Stimulated activated CD8-positive, alpha-beta memory T cell treated with anti-CD3 and anti-CD28 coated beads, Interleukin-4, amount 100 ng/mL, for 4 hours (primary cell): ENCODE results near the gene HABP4.

Source experiments
- DNase-seq, 2 donors: peaks; one replicate each; pipeline ENCODE4 v3.0.0-alpha.2; 2020; ENCODE audit warnings: low read depth in 2 of 2, low spot score in 1 of 2

HABP4 gene

GRCh38 chr9:96467784-96468183 is 17.8 kb downstream of the HABP4 start:
- no peak for DNase-seq

DNA sequence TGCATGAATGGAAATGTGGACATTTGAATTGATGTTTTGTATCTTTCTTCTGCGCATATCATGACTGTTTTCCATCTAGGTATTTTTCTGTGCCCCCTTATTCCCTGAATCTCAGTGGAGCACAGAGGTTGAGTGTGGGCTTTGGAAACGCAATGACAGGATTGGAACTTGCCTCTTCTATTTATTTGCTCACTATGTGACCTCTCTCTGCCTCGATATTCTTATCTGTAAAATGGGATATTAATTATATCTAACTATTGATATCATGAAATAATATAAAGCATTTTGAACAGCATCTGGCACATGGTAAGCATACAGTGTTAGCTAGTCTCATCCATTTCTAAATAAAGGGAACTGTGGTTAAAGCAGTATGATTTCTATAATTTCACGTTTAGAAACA is 26.0 kb downstream of the HABP4 start:
- DNase-seq = no peak

DNA sequence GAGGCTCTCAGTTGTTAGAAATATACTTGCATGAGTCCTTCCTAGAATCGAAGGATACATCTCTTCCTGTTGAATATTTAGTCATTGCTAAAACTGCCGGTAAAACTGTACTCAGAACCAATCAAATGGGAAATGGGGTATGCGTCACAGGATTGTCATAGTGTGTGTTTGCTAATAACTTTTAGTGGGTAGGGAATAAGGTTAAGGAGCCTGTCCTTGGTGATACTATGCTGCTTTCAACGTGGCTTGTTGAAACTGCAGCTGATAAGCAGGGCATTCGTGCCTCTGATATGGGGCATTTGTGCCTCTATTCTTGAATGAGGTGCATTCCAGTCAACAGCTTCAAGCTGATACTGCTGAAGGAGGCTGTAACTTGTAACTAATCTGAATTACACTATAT is 26.6 kb downstream of the HABP4 start:
- DNase-seq = no peak

DNA sequence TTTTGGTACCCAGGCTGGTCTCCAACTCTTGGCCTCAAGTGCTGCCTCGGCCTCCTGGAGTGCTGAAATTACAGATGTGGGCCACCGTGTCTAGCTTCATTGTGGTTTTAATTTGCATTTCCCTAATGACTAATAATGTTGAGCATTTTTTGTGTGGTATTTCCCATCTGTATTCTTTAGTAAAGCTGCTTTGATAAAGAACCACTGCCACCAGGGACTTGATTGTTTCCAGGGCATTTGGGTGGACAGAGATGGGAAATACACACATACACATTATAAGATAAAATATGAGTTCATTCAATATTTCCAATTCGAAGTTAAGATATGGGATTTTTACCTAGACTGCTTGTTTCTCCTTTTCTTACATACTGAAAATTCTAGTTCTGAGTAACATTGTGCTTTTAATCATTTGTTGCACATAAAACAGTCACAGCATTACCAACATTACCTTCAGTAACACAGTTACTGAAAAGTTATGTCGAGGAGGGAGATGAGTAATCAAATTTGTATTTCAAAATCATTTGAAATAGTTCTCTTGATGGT is 28.9 kb downstream of the HABP4 start:
- no peak for DNase-seq

GRCh38 chr9:96480736-96481135 is 30.8 kb downstream of the HABP4 start:
- DNase-seq = no peak

- no peak for DNase-seq
These were observed 32.5 kb downstream of the HABP4 start for GRCh38 chr9:96482476-96482875.

DNA sequence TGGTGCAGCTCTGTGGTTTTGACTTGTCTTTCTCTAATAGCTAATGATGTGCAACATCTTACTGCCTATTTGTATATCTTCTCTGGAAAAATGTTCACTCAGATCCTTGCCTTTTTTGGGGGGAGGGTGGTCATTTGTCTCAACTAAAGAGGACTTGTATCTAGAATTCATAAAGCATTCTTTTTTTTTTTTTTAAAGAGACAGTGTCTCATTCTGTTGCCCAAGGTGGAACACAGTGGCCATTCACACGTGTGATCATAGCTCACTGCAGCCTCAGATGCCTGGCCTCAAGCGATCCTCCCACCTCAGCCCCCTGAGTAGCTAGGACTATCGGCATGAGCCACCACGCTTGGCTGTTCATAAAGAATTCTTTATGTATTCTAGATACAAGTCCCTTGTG is 33.2 kb downstream of the HABP4 start:
- no peak for DNase-seq

DNA sequence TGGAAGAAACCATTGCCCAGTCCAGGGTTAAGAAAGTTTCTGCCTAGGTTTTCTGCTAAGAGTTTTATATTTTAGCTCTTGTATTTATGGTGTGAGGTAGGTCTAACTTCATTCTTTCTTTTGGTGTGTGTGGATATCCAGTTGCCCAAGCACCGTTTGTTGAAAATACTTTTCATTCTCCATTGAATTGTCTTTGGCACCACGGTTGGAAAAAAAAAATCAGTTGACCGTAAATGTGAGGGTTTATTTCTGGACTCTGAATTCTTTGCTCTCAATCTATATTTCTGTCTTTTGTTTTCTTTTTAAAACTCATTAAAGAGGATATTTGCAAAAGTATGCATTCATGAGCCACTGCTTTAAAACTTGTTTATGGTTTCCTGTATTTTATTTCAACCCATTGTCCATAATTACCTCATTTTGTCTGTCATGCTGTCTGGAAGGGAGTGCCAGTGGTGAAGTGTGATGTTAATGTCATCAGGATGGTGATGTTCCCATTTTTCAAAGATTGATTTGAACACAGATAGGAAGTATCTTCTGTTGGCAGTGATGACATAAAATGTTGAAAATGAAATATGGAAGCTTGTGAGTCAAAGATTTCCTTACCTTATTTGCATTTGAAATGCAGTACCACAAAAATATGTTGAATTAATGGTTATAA is 33.9 kb downstream of the HABP4 start:
- no peak for DNase-seq

GRCh38 chr9:96484521-96484931 is 34.6 kb downstream of the HABP4 start:
- DNase-seq = no peak

GRCh38 chr9:96485280-96485679 is 35.3 kb downstream of the HABP4 start:
- DNase-seq = no peak

DNA sequence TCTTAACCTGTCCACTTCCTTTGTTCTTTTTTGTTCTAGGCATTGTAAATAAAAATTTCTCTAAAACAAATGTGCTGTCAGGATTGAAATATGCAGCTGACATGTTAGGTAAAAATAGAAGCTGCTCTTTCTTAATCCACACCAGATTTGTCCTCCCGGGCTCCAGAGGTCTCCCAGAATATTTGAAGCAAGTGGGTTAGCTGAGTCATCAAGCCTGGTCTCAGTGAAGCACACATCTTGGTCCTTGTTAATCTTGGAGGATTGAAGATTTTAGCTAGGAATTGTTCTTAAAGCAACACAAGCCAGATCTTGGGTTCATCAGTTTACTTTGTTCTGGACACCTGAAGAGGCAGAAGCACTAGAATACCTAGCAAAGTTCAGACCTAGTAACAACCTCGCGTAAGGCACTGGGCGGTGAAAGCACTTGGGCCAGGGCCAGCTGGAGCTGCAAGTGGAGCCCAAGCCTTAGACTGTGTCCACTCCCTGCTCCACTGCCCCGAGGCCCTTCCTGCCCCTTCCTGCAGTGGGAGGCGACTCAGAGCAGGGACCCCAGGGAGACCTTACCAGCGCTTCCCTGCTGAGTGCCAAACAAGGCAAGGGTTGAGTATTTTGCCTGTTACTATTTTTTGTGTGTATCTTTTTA is 36.5 kb downstream of the HABP4 start:
- no peak for DNase-seq

- no peak for DNase-seq
These were observed 37.0 kb downstream of the HABP4 start for GRCh38 chr9:96487029-96487396.

DNA sequence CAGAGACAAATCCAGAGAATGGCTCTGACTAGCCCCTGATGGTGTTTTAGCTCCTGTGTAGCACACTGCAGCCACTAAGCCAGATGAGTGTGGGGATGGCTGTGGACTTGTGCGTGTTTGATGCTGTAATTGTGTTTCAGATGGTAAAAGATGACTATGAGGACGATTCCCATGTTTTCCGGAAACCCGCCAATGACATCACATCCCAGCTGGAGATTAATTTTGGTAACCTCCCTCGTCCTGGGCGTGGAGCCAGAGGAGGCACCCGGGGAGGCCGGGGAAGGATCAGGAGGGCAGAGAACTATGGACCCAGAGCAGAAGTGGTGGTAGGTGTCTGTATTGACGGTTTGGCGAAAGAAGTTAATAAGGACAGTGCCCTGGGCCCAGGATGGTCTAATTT is 38.0 kb downstream of the HABP4 start:
- no peak for DNase-seq

GRCh38 chr9:96489482-96489979 is 39.6 kb downstream of the HABP4 start:
- no peak for DNase-seq

- DNase-seq = no peak
These were observed 40.6 kb downstream of the HABP4 start for GRCh38 chr9:96490534-96491078.

DNA sequence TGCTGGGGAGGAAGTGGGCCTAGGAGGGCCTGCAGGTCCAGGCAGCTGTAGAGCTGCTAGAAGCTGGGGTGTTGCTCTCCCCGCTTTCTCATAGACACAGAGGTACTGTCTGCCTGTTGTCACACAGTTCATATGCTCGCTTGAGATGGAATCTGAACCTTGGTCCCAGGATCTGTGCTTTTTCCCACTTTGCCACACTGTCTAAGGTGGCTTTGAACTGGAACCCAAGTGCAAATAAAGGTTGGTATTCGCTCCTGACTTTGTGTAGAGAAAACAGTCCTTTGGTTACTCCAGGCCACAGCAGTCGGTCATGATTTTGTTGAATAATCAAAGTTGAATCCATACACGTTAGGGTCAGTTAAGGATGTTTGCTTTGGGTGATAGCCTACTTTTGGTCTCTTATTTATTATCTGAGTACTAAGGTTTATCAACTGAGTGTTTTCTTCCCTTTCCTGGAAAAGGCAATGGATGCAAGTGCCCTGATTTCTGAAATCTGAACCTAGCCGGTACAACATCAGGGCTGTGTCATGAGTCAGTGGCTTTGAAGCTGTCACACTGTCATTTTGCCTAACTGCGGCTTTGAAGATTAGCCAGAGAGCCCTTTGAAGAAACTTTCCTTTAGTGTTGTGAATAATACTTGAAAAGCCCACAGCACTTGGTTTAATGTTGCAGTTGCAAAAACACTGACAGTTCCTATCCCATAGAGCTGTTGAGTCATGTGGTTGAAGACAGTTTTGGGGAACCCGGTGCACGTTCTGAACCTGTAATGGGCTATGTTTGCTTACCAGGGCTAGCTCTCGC is 41.3 kb downstream of the HABP4 start:
- DNase-seq = no peak

GRCh38 chr9:96491880-96492525 is 42.0 kb downstream of the HABP4 start:
- no peak for DNase-seq

GRCh38 chr9:96492993-96493531 is 43.1 kb downstream of the HABP4 start:
- DNase-seq = no peak

GRCh38 chr9:96493757-96494156 is 43.8 kb downstream of the HABP4 start:
- DNase-seq = no peak

GRCh38 chr9:96494215-96494800 is 44.3 kb downstream of the HABP4 start:
- DNase-seq = no peak
